Measurements from ENCODE around the gene CXorf38.

Gene CXorf38

DNA sequence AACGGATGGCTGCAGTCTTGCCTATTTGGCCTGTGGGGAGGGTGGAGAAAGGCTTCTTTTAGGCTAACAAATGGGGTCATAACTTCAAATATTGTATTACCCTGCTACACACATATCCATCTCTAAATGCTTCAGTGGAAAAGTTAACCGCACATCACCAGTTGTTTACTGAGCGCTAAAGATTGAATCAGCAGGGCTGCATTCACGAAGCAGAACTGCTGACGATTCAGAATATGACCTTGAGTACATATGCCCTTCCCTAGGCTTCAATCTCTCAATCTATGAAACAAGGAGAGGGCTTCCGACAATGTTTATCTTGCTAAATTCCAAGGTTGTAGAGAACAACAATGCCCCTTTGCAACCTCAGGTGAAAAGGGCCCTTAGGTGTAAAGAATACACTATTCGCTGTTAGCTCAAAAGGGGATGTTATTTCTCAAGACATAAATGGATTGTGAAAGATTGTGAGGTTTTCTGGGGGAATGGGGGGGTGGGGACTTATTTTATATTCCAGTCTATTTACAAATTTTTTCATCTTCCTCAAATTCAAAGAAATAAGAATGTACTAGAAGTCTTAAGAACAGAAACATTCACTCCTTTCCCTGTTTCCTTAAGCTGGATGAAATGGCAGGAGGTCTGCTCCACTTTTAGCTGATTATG lies 69.2 kb downstream of the CXorf38 start:
- DNase-seq (ENCODE audit: low read depth) = no peak
- H3K4me3 ChIP-seq (ENCODE audit: low read depth, low read length) = no peak overlapping the region
- TF ChIP-seq, protein P1, sequence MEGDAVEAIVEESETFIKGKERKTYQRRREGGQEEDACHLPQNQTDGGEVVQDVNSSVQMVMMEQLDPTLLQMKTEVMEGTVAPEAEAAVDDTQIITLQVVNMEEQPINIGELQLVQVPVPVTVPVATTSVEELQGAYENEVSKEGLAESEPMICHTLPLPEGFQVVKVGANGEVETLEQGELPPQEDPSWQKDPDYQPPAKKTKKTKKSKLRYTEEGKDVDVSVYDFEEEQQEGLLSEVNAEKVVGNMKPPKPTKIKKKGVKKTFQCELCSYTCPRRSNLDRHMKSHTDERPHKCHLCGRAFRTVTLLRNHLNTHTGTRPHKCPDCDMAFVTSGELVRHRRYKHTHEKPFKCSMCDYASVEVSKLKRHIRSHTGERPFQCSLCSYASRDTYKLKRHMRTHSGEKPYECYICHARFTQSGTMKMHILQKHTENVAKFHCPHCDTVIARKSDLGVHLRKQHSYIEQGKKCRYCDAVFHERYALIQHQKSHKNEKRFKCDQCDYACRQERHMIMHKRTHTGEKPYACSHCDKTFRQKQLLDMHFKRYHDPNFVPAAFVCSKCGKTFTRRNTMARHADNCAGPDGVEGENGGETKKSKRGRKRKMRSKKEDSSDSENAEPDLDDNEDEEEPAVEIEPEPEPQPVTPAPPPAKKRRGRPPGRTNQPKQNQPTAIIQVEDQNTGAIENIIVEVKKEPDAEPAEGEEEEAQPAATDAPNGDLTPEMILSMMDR (IDR thresholded peaks at IDR 0.05; ENCODE audit: low read depth, low read length, missing control alignments) = no peak
- in situ Hi-C loops (cut with HindIII; ENCODE audit: low sequenced_read_pairs) = no loop called here

All from astrocyte of the cerebellum (primary cell).